H1 (cell line): ENCODE results near the gene TGM3. TPM values are rescaled to one million over a fixed set of nuclear protein-coding genes. Genes with fewer than 3 reads are reported as not detected.

Source experiments
- CTCF ChIA-PET: fragments of 300-600 bp; sonication (Branson Sonifier 250); formaldehyde crosslinking; loops from one replicate; lab custom pipeline; 2021; ENCODE audit not compliant: partially characterized antibody; lab: Charles Lee
- POLR2A ChIA-PET: fragments of 300-600 bp; sonication (Branson Sonifier 250); formaldehyde crosslinking; loops from one replicate; lab custom pipeline; 2021; ENCODE audit warnings: inconsistent platforms; ENCODE audit not compliant: partially characterized antibody; lab: Charles Lee
- DNase-seq, 2 experiments: peaks; one replicate each; pipeline versions ENCODE4 v3.0.0 to v3.0.0-alpha.2; 2010 to 2022; ENCODE audit warnings: low spot score in 2 of 2, low read depth in 1 of 2, mixed read lengths in 1 of 2
- FAIRE-seq: peaks from 2 replicates; lab custom pipeline; 2011; peaks lifted over from hg19 to GRCh38; lab: Jason Lieb, UNC
- H2AFZ ChIP-seq: 2 replicates; pipeline ENCODE4 v1.8.1; 2012; ENCODE audit warnings: low read length, inconsistent platforms
- H2AK5ac ChIP-seq: 2 replicates; pipeline ENCODE4 v1.6.1; 2013; ENCODE audit warnings: low read depth, low read length
- H2BK120ac ChIP-seq: replicated peaks from 2 replicates; pipeline ENCODE3; 2013; ENCODE audit warnings: low read depth, low read length, inconsistent platforms
- H2BK12ac ChIP-seq: 2 replicates; pipeline ENCODE4 v1.6.1; 2013; ENCODE audit warnings: low read depth, low read length
- H2BK15ac ChIP-seq: 2 replicates; pipeline ENCODE4 v1.6.1; 2013; ENCODE audit warnings: low read length
- H2BK20ac ChIP-seq: 2 replicates; pipeline ENCODE4 v1.6.1; 2013; ENCODE audit warnings: low read length
- H2BK5ac ChIP-seq: 2 replicates; pipeline ENCODE4 v1.6.1; 2013; ENCODE audit warnings: low read depth, low read length
- H3K14ac ChIP-seq: 2 replicates; pipeline ENCODE4 v1.6.1; 2013; ENCODE audit warnings: inconsistent platforms; ENCODE audit not compliant: insufficient read length
- H3K18ac ChIP-seq: 2 replicates; pipeline ENCODE4 v1.6.1; 2013; ENCODE audit warnings: low read length; ENCODE audit errors: extremely low read depth
- H3K23ac ChIP-seq: 2 replicates; pipeline ENCODE4 v1.6.1; 2013; ENCODE audit warnings: inconsistent platforms; ENCODE audit not compliant: insufficient read length
- H3K23me2 ChIP-seq: 2 replicates; pipeline ENCODE4 v1.6.1; 2013; ENCODE audit warnings: low read depth, low read length
- H3K27ac ChIP-seq: 2 replicates; pipeline ENCODE4 v1.6.1; 2011; ENCODE audit warnings: low read depth, low read length, inconsistent platforms
- H3K27me3 ChIP-seq, 4 experiments: replicated peaks in 1 of 4; 1 replicate in 1 of 4; 2 replicates in 3 of 4; pipeline versions ENCODE4 v1.6.1 to v1.8.1; 2011 to 2013; ENCODE audit warnings: low read length in 3 of 4, mild to moderate bottlenecking in 3 of 4, inconsistent platforms in 2 of 4, mixed read lengths in 2 of 4, moderate library complexity in 1 of 4; ENCODE audit not compliant: control insufficient read depth in 3 of 4, insufficient read depth in 3 of 4; ENCODE audit errors: extremely low read depth in 1 of 4
- H3K36me3 ChIP-seq, 4 experiments: 2 replicates each; pipeline versions ENCODE4 v1.6.1 to v1.8.1; 2011 to 2013; ENCODE audit warnings: mild to moderate bottlenecking in 4 of 4, low read length in 3 of 4, moderate library complexity in 2 of 4, control low read depth in 1 of 4, inconsistent platforms in 1 of 4; ENCODE audit not compliant: insufficient read depth in 4 of 4, control insufficient read depth in 2 of 4
- H3K4ac ChIP-seq: replicated peaks from 2 replicates; pipeline ENCODE3; 2013; ENCODE audit warnings: low read length, low read depth, mixed read lengths, inconsistent platforms; ENCODE audit not compliant: insufficient read length
- H3K4me1 ChIP-seq, 4 experiments: replicated peaks in 1 of 4; 1 replicate in 1 of 4; 2 replicates in 3 of 4; pipeline versions ENCODE4 v1.6.1 to v1.8.1; 2011 to 2013; ENCODE audit warnings: low read length in 3 of 4, inconsistent platforms in 2 of 4, mixed read lengths in 1 of 4; ENCODE audit not compliant: insufficient read depth in 4 of 4, control insufficient read depth in 3 of 4
- H3K4me2 ChIP-seq, 2 experiments: 2 replicates each; pipeline versions ENCODE4 v1.6.1 to v1.8.1; 2011 to 2013; ENCODE audit warnings: low read depth in 2 of 2, low read length in 2 of 2, control low read depth in 1 of 2, inconsistent platforms in 1 of 2, mild to moderate bottlenecking in 1 of 2; ENCODE audit not compliant: insufficient read depth in 1 of 2
- H3K4me3 ChIP-seq, 4 experiments: fragments of 200-600, 300-600 bp in 1 of 4; sonication (generic), shearing (Covaris generic), sonication (Bioruptor Twin) in 1 of 4; 2 replicates each; pipeline versions ENCODE4 v1.5.1 to v1.8.1; 2011 to 2016; ENCODE audit warnings: low read length in 4 of 4, low read depth in 3 of 4, control low read depth in 2 of 4, inconsistent platforms in 2 of 4, mild to moderate bottlenecking in 2 of 4, mixed read lengths in 1 of 4, moderate library complexity in 1 of 4; ENCODE audit not compliant: insufficient read depth in 2 of 4; ENCODE audit errors: extremely low read depth in 1 of 4
- H3K56ac ChIP-seq: replicated peaks from 2 replicates; pipeline ENCODE3; 2013; ENCODE audit warnings: low read depth, mild to moderate bottlenecking, mixed read lengths, low read length, inconsistent platforms; ENCODE audit not compliant: insufficient read length
- H3K79me1 ChIP-seq: 2 replicates; pipeline ENCODE4 v1.6.1; 2013; ENCODE audit warnings: low read depth, low read length, control low read depth
- H3K79me2 ChIP-seq, 2 experiments: 2 replicates each; pipeline versions ENCODE4 v1.6.1 to v1.8.1; 2012 to 2013; ENCODE audit warnings: low read length in 2 of 2, mild to moderate bottlenecking in 2 of 2, inconsistent platforms in 1 of 2; ENCODE audit not compliant: insufficient read depth in 2 of 2, control insufficient read depth in 1 of 2
- H3K9ac ChIP-seq, 4 experiments: replicated peaks in 1 of 4; 1 replicate in 1 of 4; 2 replicates in 3 of 4; pipeline versions ENCODE4 v1.6.1 to v1.8.1; 2011 to 2013; ENCODE audit warnings: low read depth in 3 of 4, low read length in 3 of 4, control low read depth in 2 of 4, mild to moderate bottlenecking in 2 of 4, moderate library complexity in 2 of 4, inconsistent platforms in 1 of 4; ENCODE audit errors: extremely low read depth in 1 of 4
- H3K9me3 ChIP-seq, 2 experiments: 2 replicates each; pipeline versions ENCODE4 v1.6.1 to v1.8.1; 2012 to 2013; ENCODE audit warnings: mild to moderate bottlenecking in 2 of 2, moderate library complexity in 2 of 2, control low read depth in 1 of 2, inconsistent platforms in 1 of 2, low read depth in 1 of 2, low read length in 1 of 2, mixed read lengths in 1 of 2; ENCODE audit not compliant: insufficient read depth in 2 of 2
- H4K20me1 ChIP-seq, 2 experiments: replicated peaks in 1 of 2; 2 replicates each; pipeline versions ENCODE3 to v1.8.1; 2011 to 2013; ENCODE audit warnings: inconsistent platforms in 2 of 2, low read length in 2 of 2, mild to moderate bottlenecking in 1 of 2; ENCODE audit not compliant: insufficient read depth in 2 of 2, control insufficient read depth in 1 of 2
- H4K5ac ChIP-seq: 2 replicates; pipeline ENCODE4 v1.6.1; 2013; ENCODE audit warnings: low read length, low read depth, mixed read lengths, inconsistent platforms; ENCODE audit not compliant: insufficient read length
- H4K8ac ChIP-seq: 2 replicates; pipeline ENCODE4 v1.8.0; 2013; ENCODE audit warnings: mild to moderate bottlenecking, moderate library complexity, low read length, inconsistent platforms; ENCODE audit not compliant: insufficient read depth; ENCODE audit errors: extremely low read depth
- H4K91ac ChIP-seq: replicated peaks from 2 replicates; pipeline ENCODE3; 2013; ENCODE audit warnings: low read length, mixed read lengths, inconsistent platforms; ENCODE audit not compliant: insufficient read length
- ASH2L ChIP-seq: fragments of 200-600, 300-600 bp; sonication (generic); IDR thresholded peaks from one replicate; pipeline ENCODE4 v1.7.1; 2017; ENCODE audit warnings: low read length
- CBX5 ChIP-seq: fragments of 300-800, 300-1000 bp; sonication (generic); IDR thresholded peaks from 2 replicates; pipeline ENCODE4 v1.7.1; 2016; ENCODE audit warnings: antibody characterized with exemption, low read length, low read depth
- CTBP2 ChIP-seq: IDR thresholded peaks from 2 replicates; pipeline ENCODE4 v1.7.0; 2011; ENCODE audit warnings: borderline replicate concordance, mild to moderate bottlenecking, moderate library complexity, mixed read lengths, low read length; ENCODE audit not compliant: insufficient read depth, insufficient read length
- EGR1 ChIP-seq: IDR thresholded peaks from 2 replicates; pipeline ENCODE4 v1.6.1; 2011; ENCODE audit warnings: low read depth, low read length, borderline replicate concordance
- HDAC2 ChIP-seq, 2 experiments: fragments of 300-600 bp in 1 of 2; sonication (generic) in 1 of 2; IDR thresholded peaks; 2 replicates each; pipeline ENCODE4 v1.6.1; 2011 to 2012; ENCODE audit warnings: low read depth in 2 of 2, low read length in 2 of 2, mild to moderate bottlenecking in 2 of 2, moderate library complexity in 2 of 2, borderline replicate concordance in 1 of 2, inconsistent platforms in 1 of 2
- KDM4A ChIP-seq: IDR thresholded peaks from one replicate; pipeline ENCODE4 v1.7.1; 2012; ENCODE audit warnings: low read depth, mild to moderate bottlenecking, moderate library complexity, low read length, inconsistent platforms; ENCODE audit not compliant: severe bottlenecking
- RAD21 ChIP-seq, 2 experiments: IDR thresholded peaks in 1 of 2; conservative IDR thresholded peaks in 1 of 2; 2 replicates each; pipeline ENCODE4 v1.6.1; 2011; ENCODE audit warnings: low read depth in 2 of 2, low read length in 2 of 2, improper control_type of control experiment in 1 of 2, inconsistent platforms in 1 of 2, mild to moderate bottlenecking in 1 of 2, moderate library complexity in 1 of 2
- RNF2 ChIP-seq: fragments of 200-900, 300-1000 bp; sonication (generic); IDR thresholded peaks from 2 replicates; pipeline ENCODE4 v1.7.1; 2016; ENCODE audit warnings: borderline replicate concordance, low read depth, mild to moderate bottlenecking, antibody characterized with exemption, low read length; ENCODE audit not compliant: poor library complexity, severe bottlenecking; ENCODE audit errors: missing control alignments
- SP2 ChIP-seq: IDR thresholded peaks from 2 replicates; pipeline ENCODE4 v1.6.1; 2012; ENCODE audit warnings: mild to moderate bottlenecking, low read length, inconsistent platforms
- TAF7 ChIP-seq: optimal IDR thresholded peaks from 2 replicates; pipeline ENCODE3; 2011; ENCODE audit warnings: low read depth, mild to moderate bottlenecking, inconsistent platforms, low read length, moderate library complexity, borderline replicate concordance
- YY1 ChIP-seq: IDR thresholded peaks from 2 replicates; pipeline ENCODE4 v1.6.1; 2011; ENCODE audit warnings: low read depth, mild to moderate bottlenecking, low read length
- WGBS, 2 experiments: shearing (Covaris generic) in 1 of 2; methylation state at CpG; one replicate each; pipeline versions ENCODE4 v1.1.6 to v1.1.7; 2013 to 2015; ENCODE audit warnings: low lambda C conversion rate in 2 of 2, mixed read lengths in 2 of 2, inconsistent platforms in 1 of 2, low coverage in 1 of 2, missing lambda C conversion rate in 1 of 2; ENCODE audit not compliant: insufficient replicate concordance in 2 of 2, insufficient coverage in 1 of 2, insufficient read length in 1 of 2; ENCODE audit errors: extremely low coverage in 1 of 2, missing lambda C conversion rate in 1 of 2; 5-methylcytosine and 5-hydroxymethylcytosine counted together
- polyA plus RNA-seq, 7 experiments: library from polyadenylated mRNA; depleted of rRNA in 3 of 7; stranded (reverse) in 5 of 7; unstranded in 2 of 7; fragments of >200 nt in 5 of 7; fragments of 200-250 nt in 2 of 7; gene quantifications; 1 replicate in 5 of 7; 2 replicates in 1 of 7; 4 replicates in 1 of 7; pipeline versions ENCODE4 v1.2.1 to v1.2.3, GENCODE V29; 2011 to 2013; ENCODE audit warnings: missing spikeins in 2 of 7, mixed read lengths in 2 of 7
- total RNA-seq: library from RNA; stranded (reverse); fragmentation: NEBNext Ultra II Directional; extraction: Animal tissue kit (Norgen Biotek cat#: 25700); gene quantifications from 2 replicates; pipeline ENCODE4 v1.2.1, GENCODE V29; 2021
- TF ChIP-seq, protein P1 (sequence below): IDR thresholded peaks from 2 replicates; pipeline ENCODE4 v1.6.1; 2012; ENCODE audit warnings: inconsistent platforms

Gene TGM3
- total and polyA plus RNA-seq, 2 of the 8 experiments (the other 6 are each of a cell fraction or from before 2014, with no cell fraction given) = 0.12 TPM; not detected in 1

DNA sequence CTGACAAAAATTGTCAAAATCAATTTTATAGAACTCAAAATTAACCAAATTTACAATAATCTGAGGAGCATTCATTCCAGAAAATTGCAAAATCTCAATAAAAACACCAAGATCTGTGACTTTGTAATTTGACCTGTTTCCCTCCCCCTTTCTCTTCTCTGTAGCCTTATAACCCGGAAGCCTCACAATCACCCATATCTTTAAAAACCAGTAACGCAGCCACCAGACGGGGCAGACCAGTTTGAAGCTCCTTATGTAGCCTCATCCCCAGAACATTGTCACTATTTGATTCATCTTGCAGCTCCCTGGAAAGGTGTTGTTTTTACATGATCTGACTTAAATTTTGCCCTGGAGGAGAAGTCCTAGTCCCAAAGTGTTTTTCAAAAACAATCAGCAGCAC lies 57.4 kb downstream of the TGM3 start:
- H3K14ac ChIP-seq = no peak overlapping the region
- WGBS, 2 experiments = 64% methylated on average over 3 of the region's 3 CpGs; no CpG with 5 or more reads in 1 of the 2 experiments
- H3K79me2 ChIP-seq = no peaks in the 10 kb centered on the region
- no peak overlapping the region for H3K23ac ChIP-seq
- H3K36me3 ChIP-seq = no peaks in the 10 kb centered on the region
- DNase-seq = no peak
- 0 out of 2 replicates have a peak overlapping the region, but pooled peaks have one; percentile 14 for H2AFZ ChIP-seq
- no peak overlapping the region for H4K8ac ChIP-seq
- no peak overlapping the region for H2BK5ac ChIP-seq
- H4K91ac ChIP-seq = no peak overlapping the region
- H4K20me1 ChIP-seq = no peaks in the 10 kb centered on the region
- no peak overlapping the region for H3K27ac ChIP-seq
- H2BK12ac ChIP-seq = no peak overlapping the region
- H3K4me2 ChIP-seq = no peak overlapping the region
- POLR2A ChIA-PET = interaction anchor here (0.6 to 1.6 kb wide), 2 partner anchors 146 to 458 kb away, joined by 4 read pairs; no protein-coding TSS in a partner anchor
- H2BK20ac ChIP-seq = no peak overlapping the region
- H4K5ac ChIP-seq = no peak overlapping the region
- no peaks in the 10 kb centered on the region for H3K4me1 ChIP-seq
- no peak overlapping the region for H3K4me3 ChIP-seq
- no peak overlapping the region for H2BK120ac ChIP-seq
- H3K9me3 ChIP-seq = no peaks in the 10 kb centered on the region
- no peak overlapping the region for H3K4ac ChIP-seq
- CTCF ChIA-PET = interaction anchor here (0.7 kb wide), 2 partner anchors 82 to 555 kb away, joined by 3 to 4 read pairs; no protein-coding TSS in a partner anchor
- FAIRE-seq = no peak
- no peak overlapping the region for H2AK5ac ChIP-seq
- H3K79me1 ChIP-seq = no peaks in the 10 kb centered on the region
- H3K18ac ChIP-seq = no peak overlapping the region
- H3K27me3 ChIP-seq = no peaks in the 10 kb centered on the region
- H3K23me2 ChIP-seq = no peaks in the 10 kb centered on the region
- no peak overlapping the region for H2BK15ac ChIP-seq
- no peak overlapping the region for H3K9ac ChIP-seq
- no peak overlapping the region for H3K56ac ChIP-seq
- TF ChIP-seq HDAC2 (IDR thresholded peaks at IDR 0.05; ENCODE audit: borderline replicate concordance in 1 of 2, low read depth in 2 of 2, low read length in 2 of 2) = no peak
- TF ChIP-seq EGR1 = no peak
- TF ChIP-seq SP2 = no peak
- TF ChIP-seq, protein P1, sequence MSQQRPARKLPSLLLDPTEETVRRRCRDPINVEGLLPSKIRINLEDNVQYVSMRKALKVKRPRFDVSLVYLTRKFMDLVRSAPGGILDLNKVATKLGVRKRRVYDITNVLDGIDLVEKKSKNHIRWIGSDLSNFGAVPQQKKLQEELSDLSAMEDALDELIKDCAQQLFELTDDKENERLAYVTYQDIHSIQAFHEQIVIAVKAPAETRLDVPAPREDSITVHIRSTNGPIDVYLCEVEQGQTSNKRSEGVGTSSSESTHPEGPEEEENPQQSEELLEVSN = no peak
- TF ChIP-seq KDM4A = no peak
- no peak for TF ChIP-seq CBX5
- no peak for TF ChIP-seq ASH2L
- no peak for TF ChIP-seq RNF2
- no peak for TF ChIP-seq TAF7
- TF ChIP-seq CTBP2 = no peak
- no peak for TF ChIP-seq YY1
- TF ChIP-seq RAD21 (IDR thresholded peaks at IDR 0.05 in 1 of 2, conservative IDR thresholded peaks at IDR 0.05 in 1 of 2; ENCODE audit: low read depth in 2 of 2, low read length in 2 of 2) = no peak
